Measurements from ENCODE around the gene B3GALNT2.

B3GALNT2 gene

DNA sequence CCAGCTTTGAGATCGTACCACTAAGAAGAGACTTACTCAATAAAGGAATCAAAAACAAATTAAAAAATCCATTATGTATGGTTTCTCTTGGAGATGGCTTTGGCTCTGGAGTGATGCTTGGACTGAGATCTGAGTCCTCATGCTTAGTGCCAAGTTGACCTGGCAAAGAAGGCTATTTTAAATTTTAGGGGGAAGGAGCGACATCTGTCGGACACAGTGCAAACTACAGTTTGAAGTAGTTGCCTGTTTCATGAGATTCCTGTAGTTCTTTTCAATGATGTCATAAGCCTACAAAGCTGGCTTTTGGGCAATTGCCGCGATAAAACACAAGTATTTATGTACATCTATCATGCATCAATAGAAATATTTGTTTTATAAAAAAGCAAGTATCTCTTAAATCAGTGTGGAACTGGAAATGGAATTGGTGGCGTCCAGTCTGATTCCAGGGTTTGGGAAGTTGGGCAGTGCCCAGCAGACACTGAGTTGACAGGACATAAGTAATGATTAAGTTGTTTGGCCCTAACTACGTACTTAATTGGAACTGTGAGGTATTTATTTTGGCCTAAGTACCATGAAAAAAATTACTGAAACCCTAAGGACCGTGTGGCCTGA lies 87.1 kb downstream of the B3GALNT2 start:
- peak; percentile 86 for DNase-seq
- in situ Hi-C loops (cut with MboI; ENCODE audit: low pct_unique_long_range_greater_than_20kb, low sequenced_read_pairs): no loop called here

DNA sequence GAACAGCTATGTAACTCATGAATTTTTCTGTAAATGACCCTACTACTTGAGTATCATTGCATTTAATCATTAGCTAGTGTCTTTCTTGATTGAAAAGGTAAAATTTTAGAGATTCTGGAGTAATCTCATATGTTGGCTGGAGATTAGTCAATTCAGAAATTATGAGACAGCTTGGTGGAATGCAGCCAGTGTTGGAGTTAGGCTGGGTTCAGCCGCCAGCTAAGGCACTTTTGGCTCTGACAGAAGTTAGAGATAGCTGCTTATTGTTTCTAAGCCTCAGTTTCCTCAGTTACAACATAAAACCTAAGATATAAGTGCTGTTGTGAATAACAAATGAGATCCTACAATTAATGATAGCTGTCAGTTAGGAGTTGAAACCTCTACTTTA lies 87.6 kb downstream of the B3GALNT2 start:
- in situ Hi-C loops (cut with MboI; ENCODE audit: low pct_unique_long_range_greater_than_20kb, low sequenced_read_pairs): no loop called here
- DNase-seq: no peak

DNA sequence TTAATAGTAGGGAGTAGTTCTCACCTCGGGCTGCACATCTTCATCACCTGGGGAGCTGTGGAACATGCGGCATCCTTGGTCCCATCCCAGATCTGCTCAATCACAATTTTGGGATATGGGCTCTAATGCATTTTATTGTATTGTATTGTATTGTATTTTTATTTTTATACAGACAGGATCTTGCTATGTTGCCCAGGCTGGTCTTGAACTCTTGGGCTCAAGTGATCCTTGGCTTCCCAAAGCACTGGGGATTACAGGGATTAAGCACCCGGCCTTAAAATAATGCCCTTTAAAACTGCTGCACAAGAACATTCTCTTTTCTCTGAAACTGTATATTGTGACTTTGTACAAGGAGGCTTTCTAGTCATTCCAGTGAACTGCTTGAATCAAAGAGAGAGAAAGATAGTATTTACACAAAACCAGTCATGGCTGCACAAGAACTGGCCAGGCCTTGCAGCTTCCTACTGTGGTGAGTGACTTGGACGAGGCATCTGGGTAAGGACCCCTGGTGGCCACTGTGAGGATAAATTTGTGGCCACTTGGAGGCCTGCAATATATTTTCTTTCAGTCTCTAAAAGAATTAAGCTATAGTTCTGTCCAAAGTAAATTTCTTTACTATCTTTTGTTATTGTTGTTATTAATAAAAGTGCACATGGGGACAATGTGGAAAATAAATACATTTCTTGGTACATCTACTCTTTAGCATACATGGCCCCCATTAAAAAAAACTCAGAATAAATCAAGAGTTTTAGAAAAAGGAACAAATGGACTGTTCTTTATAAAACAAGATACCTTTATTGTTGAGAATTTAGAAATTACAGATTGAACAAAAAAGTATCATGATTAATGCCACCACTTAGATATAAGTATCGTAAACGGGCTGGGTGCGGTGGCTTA lies 89.0 kb downstream of the B3GALNT2 start:
- in situ Hi-C loops (cut with MboI; ENCODE audit: low pct_unique_long_range_greater_than_20kb, low sequenced_read_pairs): no loop called here
- DNase-seq: peak; percentile 74

DNA sequence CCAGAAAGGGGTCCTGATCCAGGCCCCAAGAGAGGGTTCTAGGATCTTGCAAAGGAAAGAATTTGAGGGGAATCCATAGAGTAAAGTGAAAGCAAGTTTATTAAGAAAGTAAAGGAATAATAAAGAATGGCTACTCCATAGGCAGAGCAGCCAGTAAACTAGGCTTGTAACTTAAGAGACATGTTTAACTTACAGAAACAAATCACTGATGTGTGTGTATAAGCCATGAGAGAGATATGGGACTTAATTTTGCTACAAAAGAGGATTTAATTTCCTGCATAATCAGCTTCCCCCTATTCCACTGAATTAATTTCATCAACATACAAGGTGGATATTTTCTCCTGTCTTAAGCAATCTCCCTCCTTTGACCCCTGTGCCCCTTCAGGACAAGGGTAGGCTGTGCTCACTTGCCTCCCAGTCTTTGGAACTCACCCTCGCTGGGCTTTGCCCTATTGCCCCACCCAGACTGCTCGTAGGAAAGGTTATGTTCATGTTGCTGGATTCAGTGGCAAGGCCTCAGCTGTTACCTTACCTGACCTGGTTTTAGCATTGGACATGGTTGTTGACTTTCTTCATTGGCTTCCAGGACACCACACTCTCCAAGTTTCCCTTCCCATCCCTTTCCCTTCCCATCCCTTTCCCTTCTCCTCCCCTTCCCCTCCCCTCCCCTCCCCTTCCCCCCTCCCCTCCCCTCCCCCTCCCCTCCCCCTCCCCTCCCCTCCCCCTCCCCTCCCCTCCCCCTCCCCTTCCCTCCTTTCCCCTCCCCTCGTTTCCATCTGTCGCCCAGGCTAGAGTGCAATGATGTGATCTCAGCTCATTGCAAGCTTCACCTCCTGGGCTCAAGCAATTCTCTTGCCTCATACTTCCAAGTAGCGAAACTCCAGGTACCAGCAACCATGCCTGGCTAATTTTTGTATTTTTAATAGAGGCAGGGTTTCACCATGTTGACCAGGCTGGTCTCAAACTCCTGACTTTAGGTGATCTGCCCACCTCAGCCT lies 92.5 kb downstream of the B3GALNT2 start:
- in situ Hi-C loops (cut with MboI; ENCODE audit: low pct_unique_long_range_greater_than_20kb, low sequenced_read_pairs): no loop called here
- no peak for DNase-seq

DNA sequence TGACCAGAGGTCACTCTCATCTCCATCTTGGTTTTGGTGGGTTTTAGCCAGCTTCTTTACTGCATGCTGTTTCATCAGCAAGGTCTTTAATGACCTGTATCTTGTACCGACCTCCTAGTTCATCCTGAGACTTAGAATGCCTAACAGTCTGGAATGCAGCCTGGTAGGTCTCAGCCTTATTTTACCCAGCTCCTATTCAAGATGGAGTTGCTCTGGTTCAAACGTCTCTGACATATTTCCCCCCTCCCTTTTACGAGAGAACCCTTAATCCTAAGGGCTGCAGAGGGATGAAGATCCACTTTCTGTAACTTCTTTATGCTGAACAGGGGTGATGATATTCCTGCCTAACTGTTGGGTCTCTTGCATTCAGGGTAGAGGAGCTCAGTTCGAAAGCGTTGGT lies 93.8 kb downstream of the B3GALNT2 start:
- in situ Hi-C loops (cut with MboI; ENCODE audit: low pct_unique_long_range_greater_than_20kb, low sequenced_read_pairs): no loop called here
- DNase-seq: no peak

DNA sequence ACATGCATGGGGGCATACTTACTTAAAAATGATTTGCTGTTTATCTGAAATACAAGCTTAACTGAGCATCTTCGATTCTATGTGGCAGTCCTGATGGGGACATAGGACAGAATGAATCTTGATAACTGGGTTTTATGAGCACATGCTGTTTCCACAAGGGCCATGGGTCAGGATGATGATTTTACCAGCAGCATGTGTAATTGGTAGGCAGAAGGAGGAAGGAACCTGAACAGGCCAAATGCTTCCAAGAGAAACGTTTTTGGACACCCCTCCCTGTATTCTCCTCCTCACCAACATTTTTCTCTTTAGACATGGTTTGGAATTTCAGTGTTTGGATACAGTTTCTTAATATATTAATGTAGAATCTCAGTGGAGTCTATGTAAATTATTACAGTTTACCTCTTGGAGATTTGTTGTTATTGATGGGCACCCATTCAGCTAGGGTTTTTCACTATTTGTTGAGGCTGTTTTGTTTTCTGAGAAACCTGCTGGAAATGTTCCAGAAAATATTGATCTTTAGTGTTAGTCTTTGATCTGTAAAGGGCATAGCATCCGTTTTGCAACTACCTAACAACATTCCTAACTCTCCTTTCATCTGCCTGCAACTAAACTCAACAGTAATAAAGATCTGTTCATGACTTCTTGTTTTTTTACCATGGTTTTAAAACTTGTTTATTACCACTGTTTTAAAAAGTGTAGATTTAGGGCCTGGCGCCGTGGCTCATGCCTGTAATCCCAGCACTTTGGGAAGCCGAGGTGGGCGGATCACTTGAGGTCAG lies 95.0 kb downstream of the B3GALNT2 start:
- no peak for DNase-seq
- in situ Hi-C loops (cut with MboI; ENCODE audit: low pct_unique_long_range_greater_than_20kb, low sequenced_read_pairs): no loop called here

DNA sequence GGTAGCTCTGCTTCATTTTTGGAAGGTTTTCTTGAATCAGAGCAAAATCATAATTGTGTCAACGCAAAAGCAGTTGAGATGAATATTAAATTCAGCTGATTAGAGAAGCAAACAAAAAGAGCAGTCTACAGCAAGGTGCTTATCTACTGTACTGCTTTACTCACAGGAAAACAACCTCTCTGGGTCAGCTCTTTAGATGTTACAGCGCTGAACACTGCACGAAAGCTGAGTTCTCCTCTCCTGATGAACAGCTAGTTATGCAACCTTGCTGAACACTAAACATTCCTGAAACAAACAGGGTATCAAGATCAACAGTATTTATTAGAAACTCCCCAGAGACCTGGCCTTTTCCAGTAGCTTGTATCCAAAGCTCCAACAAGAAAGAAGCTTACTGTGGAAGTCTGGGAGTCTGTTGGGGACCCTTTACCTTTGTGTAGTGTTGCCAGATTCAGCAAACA lies 95.7 kb downstream of the B3GALNT2 start:
- in situ Hi-C loops (cut with MboI; ENCODE audit: low pct_unique_long_range_greater_than_20kb, low sequenced_read_pairs): no loop called here
- DNase-seq: no peak

DNA sequence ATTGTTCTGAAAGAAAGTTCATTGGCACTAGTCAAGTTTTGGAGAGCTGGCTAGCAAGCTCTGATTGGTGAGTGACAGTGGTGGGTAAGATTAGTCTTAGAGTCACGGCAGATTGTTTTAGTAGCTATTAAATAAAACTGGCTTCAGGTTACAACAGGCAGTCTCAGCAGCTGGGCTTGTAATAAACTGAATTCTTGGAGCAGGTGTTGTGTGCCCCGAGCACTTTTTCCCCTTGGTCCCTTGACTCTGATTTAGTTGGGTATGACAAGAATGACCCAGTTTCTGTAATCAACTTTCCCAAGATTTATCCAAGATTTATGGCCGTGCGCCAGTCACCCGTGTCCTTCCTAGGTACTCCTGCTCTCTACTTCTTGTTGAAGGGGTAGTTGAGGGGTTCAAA lies 96.8 kb downstream of the B3GALNT2 start:
- in situ Hi-C loops (cut with MboI; ENCODE audit: low pct_unique_long_range_greater_than_20kb, low sequenced_read_pairs): no loop called here
- no peak for DNase-seq

DNA sequence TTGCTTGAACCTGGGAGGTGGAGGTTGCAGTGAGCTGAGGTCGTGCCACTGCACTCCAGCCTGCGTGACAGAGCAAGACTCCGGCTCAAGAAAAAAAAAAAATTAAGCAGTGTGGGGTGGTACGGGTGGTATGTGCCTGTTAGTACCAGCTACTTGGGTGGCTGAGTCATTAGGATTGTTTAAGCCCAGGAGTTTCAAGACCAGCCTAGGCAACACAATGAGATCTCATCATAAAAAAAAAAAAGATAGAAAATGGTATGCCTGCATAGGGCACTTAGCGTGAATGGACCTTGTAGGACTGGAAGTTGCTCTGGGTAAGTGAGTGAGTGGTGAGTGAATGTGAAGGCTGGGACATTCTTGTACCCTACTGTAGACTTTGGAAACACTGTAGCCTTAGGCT lies 100.1 kb downstream of the B3GALNT2 start:
- in situ Hi-C loops (cut with MboI; ENCODE audit: low pct_unique_long_range_greater_than_20kb, low sequenced_read_pairs): no loop called here
- no peak for DNase-seq

DNA sequence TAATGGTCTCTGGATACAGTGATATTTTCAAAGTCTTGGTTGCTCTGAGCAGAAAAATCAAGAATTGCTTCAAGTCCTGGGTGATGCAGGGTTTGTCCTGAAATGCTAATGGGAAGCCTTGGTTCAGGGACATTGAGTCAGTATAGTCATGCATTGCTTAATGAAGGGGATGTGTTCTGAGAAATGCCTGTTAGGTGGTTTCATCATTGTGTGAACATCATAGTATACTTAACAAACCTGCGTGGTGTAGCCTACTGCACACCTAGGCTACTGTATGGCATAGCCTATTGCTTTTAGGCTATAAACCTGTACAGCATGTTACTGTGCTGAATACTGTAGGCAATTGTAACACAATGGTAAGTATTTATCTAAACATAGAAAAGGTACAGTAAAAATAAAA lies 100.7 kb downstream of the B3GALNT2 start:
- no peak for DNase-seq
- in situ Hi-C loops (cut with MboI; ENCODE audit: low pct_unique_long_range_greater_than_20kb, low sequenced_read_pairs): no loop called here

DNA sequence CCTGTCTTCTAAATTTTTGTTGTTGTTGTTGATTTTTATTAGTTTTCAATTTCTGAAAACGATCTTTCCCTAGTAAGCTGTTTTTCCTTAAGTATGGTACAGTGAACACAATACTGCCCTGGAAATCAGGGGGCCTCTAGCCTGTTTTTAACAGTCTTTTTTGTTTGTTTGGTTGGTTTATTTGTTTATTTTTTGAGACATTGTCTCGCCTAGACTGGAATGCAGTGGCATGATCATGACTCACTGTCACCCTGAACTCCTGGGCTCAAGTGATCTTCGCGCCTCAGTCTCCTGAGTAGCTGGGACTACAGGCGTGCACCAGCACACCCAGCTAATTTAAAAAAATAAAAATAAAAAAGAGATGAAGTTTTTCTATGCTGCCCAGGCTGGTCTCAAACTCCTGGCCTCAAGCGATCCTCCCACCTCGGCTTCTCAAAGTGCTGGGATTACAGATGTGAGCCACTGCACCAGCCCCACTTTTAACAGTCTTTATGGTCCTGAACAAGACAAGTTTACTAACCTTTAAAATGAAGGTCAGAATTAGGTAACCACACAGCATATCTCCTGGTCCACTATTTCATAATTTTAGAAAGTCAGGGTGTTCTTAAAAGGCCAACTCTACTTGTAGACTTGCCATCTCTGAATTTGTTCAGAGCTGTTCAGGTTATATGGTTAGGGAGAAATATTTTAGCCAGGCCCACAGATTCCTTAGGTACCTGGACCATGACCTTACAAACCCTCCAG lies 101.6 kb downstream of the B3GALNT2 start:
- in situ Hi-C loops (cut with MboI; ENCODE audit: low pct_unique_long_range_greater_than_20kb, low sequenced_read_pairs): no loop called here

DNA sequence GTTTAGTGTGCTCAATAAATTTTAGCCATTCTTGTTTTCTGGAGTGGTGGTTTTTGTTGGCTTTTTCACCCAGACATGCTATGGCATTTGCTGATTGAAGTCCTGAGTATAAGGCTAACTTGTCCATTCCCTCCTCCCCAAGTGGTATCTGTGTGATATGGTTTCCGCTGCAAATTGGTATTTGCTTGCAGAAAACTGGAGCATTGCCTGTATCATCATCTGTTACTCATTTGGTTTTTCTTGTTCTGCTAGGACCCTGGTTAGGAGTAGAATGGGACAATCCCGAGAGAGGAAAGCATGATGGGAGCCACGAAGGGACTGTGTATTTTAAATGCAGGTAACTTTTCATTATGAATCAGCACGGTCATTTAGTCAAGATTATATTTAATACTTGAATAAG lies 103.0 kb downstream of the B3GALNT2 start:
- in situ Hi-C loops (cut with MboI; ENCODE audit: low pct_unique_long_range_greater_than_20kb, low sequenced_read_pairs): no loop called here
- no peak for DNase-seq

More for the DNA sequence above, 101.6 kb downstream of the B3GALNT2 start:
- DNase-seq: no peak
